ENCODE measurements around the gene CCL19. TPM values are rescaled to one million over a fixed set of nuclear protein-coding genes. Genes with fewer than 3 reads are reported as not detected.
"Not testable (repeated sequence)": the region's sequence is repeated elsewhere in the genome, so short reads cannot be mapped to it uniquely, and the experiment has no call there.

CCL19 gene
- polyA plus RNA-seq (2011; rRNA removed) (not detected in 2 replicates), polyA minus RNA-seq (2011; rRNA and poly(A)+ RNA removed) (not detected in 2 replicates)

DNA sequence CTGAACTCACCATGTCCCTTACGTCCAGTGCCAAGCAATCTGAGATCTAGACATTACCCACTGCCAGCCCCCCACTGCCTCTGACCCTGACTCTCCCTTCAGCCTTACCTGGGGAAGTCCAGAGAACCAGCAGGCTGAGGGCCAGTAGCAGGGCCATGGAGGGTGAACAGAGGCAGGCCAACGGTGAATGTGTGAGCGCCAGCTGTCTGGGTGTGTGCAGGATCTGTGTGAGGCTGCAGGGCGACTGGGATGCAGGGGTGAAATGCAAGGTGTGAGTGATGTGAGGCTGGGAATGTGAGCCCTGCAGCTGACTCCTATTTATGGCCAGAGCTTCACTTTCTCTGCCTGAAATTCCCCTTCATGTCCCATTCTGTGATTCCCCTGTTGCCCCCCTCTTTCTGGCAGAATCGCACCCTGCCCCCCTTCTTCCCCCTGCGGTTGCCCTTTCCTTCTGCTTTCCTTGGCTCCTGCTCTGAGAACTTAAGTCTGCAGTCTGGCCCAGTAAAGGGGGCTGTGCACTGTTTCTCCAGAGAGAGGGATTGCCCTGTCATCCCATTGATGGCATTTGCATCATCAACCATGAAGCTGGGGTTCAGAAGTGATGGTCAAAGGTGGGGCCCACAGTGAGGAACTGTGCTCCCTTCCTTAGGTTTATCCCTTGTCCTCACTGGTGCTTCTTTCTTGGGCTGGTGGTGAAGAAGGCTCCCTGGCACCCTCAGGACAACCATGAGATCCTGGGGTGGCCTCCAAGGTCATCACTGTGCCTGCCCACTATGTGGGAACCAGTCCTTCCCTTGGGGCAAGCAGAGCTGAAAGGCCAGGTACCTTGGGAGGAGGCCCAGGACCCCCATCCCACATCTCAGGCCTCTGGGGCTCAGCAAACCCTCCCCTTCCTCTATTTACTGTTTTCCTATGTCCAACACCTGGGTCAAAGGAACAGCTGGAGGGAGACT lies at the start of gene CCL19:
Gene CCL19, minus strand, starts transcription at position 294 of the 953 bp plus-strand sequence. Its CDS starts 137 bp downstream, at position 157.
- H3K4me3 ChIP-seq (ENCODE audit: low read depth, low read length) = no peak within 1 kb of the TSS
- H3K27me3 ChIP-seq (ENCODE audit: control insufficient read depth, insufficient read depth, low read length) = peaks cover 2% of the 10 kb centered on the region
- no peak for DNase-seq (ENCODE audit: low read depth, low spot score)
- H3K9me3 ChIP-seq (ENCODE audit: control insufficient read depth, insufficient read depth, low read length) = no peaks in the 10 kb centered on the region
- CTCF ChIA-PET = interaction anchor here (1.0 to 4.3 kb wide), 3 partner anchors 9 to 16 kb away, joined by 3 to 25 read pairs (median 18); no protein-coding TSS in a partner anchor
- TF ChIP-seq CTCF (IDR thresholded peaks at IDR 0.05; ENCODE audit: low read depth, low read length) = no peak
- no peak within 1 kb of the TSS for H3K27ac ChIP-seq (ENCODE audit: low read depth, low read length)
- POLR2A ChIA-PET = no interaction called here

DNA sequence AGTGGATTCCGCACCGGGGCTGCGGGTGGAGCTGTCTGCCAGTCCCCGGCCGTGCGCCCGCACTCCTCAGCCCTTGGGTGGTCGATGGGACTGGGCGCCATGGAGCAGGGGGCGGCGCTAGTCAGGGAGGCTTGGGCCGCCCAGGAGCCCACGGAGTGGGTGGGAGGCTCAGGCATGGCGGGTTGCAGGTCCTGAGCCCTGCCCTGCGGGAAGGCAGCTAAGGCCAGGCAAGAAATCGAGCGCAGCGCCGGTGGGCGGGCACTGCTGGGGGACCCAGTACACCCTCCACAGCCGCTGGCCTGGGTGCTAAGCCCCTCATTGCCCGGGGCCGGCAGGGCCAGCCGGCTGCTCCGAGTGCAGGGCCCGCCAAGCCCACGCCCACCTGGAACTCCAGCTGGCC lies 49.1 kb upstream of the CCL19 start:
- H3K9me3 ChIP-seq (ENCODE audit: control insufficient read depth, insufficient read depth, low read length); DNase-seq (ENCODE audit: low read depth, low spot score); H3K27me3 ChIP-seq (ENCODE audit: control insufficient read depth, insufficient read depth, low read length); POLR2A ChIA-PET; H3K4me3 ChIP-seq (ENCODE audit: low read depth, low read length); CTCF ChIA-PET; H3K27ac ChIP-seq (ENCODE audit: low read depth, low read length): not testable (repeated sequence)

- Histone ChIP-seq H3K27ac (ENCODE audit: low read depth, low read length) (no peak overlapping the region), H3K27me3 (ENCODE audit: control insufficient read depth, insufficient read depth, low read length) (no peaks in the 10 kb centered on the region), H3K4me3 (ENCODE audit: low read depth, low read length) (no peak overlapping the region), H3K9me3 (ENCODE audit: control insufficient read depth, insufficient read depth, low read length) (no peaks in the 10 kb centered on the region; the same call in 1 of the 2 replicates)
- ChIA-PET POLR2A (no interaction called here), CTCF (no interaction called here)
- no peak for DNase-seq (ENCODE audit: low read depth, low spot score)
- no peak for TF ChIP-seq CTCF (IDR thresholded peaks at IDR 0.05; ENCODE audit: low read depth, low read length)
Observed at GRCh38 chr9:34737677-34738260, 46.7 kb upstream of the CCL19 start.

DNA sequence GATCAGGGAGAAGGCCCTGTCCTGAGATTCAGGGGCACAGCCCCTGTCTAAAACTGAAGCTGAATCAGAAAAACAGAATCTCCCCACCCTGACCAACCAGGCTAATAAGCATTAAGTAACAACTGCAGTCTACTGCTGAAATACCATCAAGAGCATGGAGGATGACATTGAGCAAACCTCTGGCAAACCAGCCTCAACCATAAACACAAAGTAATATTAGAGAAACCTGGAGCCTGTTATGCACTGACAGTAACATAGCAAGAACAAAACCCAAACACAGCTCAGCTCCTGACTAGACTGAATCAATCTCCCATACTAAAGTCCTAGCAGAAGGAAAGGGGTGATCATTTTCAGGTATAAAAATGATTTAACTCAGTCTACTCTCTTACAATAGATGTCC lies 43.6 kb upstream of the CCL19 start:
- peaks cover 5% of the 10 kb centered on the region for H3K27me3 ChIP-seq (ENCODE audit: control insufficient read depth, insufficient read depth, low read length)
- DNase-seq (ENCODE audit: low read depth, low spot score) = no peak
- no peak overlapping the region for H3K27ac ChIP-seq (ENCODE audit: low read depth, low read length)
- H3K9me3 ChIP-seq (ENCODE audit: control insufficient read depth, insufficient read depth, low read length) = no peaks in the 10 kb centered on the region
- TF ChIP-seq CTCF (IDR thresholded peaks at IDR 0.05; ENCODE audit: low read depth, low read length) = no peak
- ChIA-PET POLR2A (no interaction called here), CTCF (interaction anchor here (0.7 to 1.0 kb wide), 2 partner anchors 32 to 621 kb away, joined by 3 read pairs; no protein-coding TSS in a partner anchor)
- H3K4me3 ChIP-seq (ENCODE audit: low read depth, low read length) = no peak overlapping the region

GRCh38 chr9:34732886-34733285 lies 41.8 kb upstream of the CCL19 start:
- no peak overlapping the region for H3K27ac ChIP-seq (ENCODE audit: low read depth, low read length)
- ChIA-PET POLR2A (no interaction called here), CTCF (interaction anchor here (1.6 kb wide), 1 partner anchor 30 kb away, joined by 4 read pairs; no protein-coding TSS in a partner anchor)
- no peaks in the 10 kb centered on the region for H3K9me3 ChIP-seq (ENCODE audit: control insufficient read depth, insufficient read depth, low read length)
- no peak for TF ChIP-seq CTCF (IDR thresholded peaks at IDR 0.05; ENCODE audit: low read depth, low read length)
- DNase-seq (ENCODE audit: low read depth, low spot score) = no peak
- H3K27me3 ChIP-seq (ENCODE audit: control insufficient read depth, insufficient read depth, low read length) = peaks cover 9% of the 10 kb centered on the region
- H3K4me3 ChIP-seq (ENCODE audit: low read depth, low read length) = no peak overlapping the region

All from AG04450 (cell line).